ENCODE data around the gene PDZK1IP1. TPM values are rescaled to one million over a fixed set of nuclear protein-coding genes. Genes with fewer than 3 reads are reported as not detected.

The PDZK1IP1 gene
- total and polyA plus RNA-seq, 2 of the 13 experiments (the other 11 are each of a cell fraction or from before 2014, with no cell fraction given): 0.24 to 1.6 TPM

GRCh38 chr1:47179017-47179987, 10.5 kb downstream of the PDZK1IP1 start:
- intact Hi-C loops (cut with micrococcal nuclease; ENCODE audit: unreplicated experiment) (loop anchor here (1.0 kb wide), 2 partner anchors 84 to 245 kb away; no protein-coding TSS in a partner anchor), in situ Hi-C loops (cut with HindIII; ENCODE audit: extremely low pct_ligation_motif_present, low pct_unique_long_range_greater_than_20kb) (loop anchor here (25.0 kb wide), 1 partner anchor 533 kb away; no protein-coding TSS in a partner anchor)
- peak overlapping the region; percentile 99 for H3K4me2 ChIP-seq (ENCODE audit: low read depth, low read length)
- H3K4me1 ChIP-seq (ENCODE audit: insufficient read depth, low read length): peaks cover 79% of the 10 kb centered on the region
- H3K27ac ChIP-seq (ENCODE audit: extremely low read length, insufficient read depth, low read length): peak overlapping the region; percentile 16
- DNase-seq (ENCODE audit: low spot score): peak; percentile 89
- H3K9me3 ChIP-seq (ENCODE audit: low read length): no peaks in the 10 kb centered on the region
- H3K4me3 ChIP-seq (replicated peaks in 1 of 3; ENCODE audit: insufficient read depth in 1 of 3, low read depth in 2 of 3, low read length in 3 of 3): peak overlapping the region; percentile 53 to 76 (median 65)
- no peaks in the 10 kb centered on the region for H3K36me3 ChIP-seq (replicated peaks in 1 of 2; ENCODE audit: control insufficient read depth in 1 of 2, insufficient read depth in 2 of 2, low read length in 2 of 2)
- ChIA-PET POLR2A (interaction anchor here (0.6 to 7.5 kb wide), 10 partner anchors 11 to 258 kb away, joined by 3 to 168 read pairs (median 6); partner anchors contain the start of genes CMPK1, FOXD2, PDZK1IP1 and STIL), CTCF (ENCODE audit: low intra/inter-chr PET ratio, low total read pairs) (interaction anchor here (0.6 to 3.1 kb wide), 3 partner anchors 14 to 106 kb away, joined by 3 to 46 read pairs (median 10); no protein-coding TSS in a partner anchor)
- no peaks in the 10 kb centered on the region for H3K79me2 ChIP-seq (ENCODE audit: insufficient read depth, low read length)
- WGBS (ENCODE audit: low lambda C conversion rate): 7% methylated on average over 30 of the region's 30 CpGs
- H3K27me3 ChIP-seq (ENCODE audit: control insufficient read depth in 1 of 2, insufficient read depth in 2 of 2, low read length in 2 of 2): no peaks in the 10 kb centered on the region; a peak in 1 of 5 replicates
- no peaks in the 10 kb centered on the region for H4K20me1 ChIP-seq (ENCODE audit: insufficient read depth, low read length)
- FAIRE-seq: peak; percentile 76
- BruUV-seq (replicated peaks): no TSS peak
- peak; percentile 68 for ATAC-seq
- peak overlapping the region; percentile 64 for H3K9ac ChIP-seq (ENCODE audit: insufficient read depth, low read depth, low read length)
- peak overlapping the region; percentile 80 for H2AFZ ChIP-seq (ENCODE audit: low read length)
- TF ChIP-seq ZNF614 (CRISPR knock-in tag; IDR thresholded peaks at IDR 0.05; ENCODE audit: borderline replicate concordance) (peak; percentile 64; the same call in 1 of the 2 replicates), LRRFIP1 (CRISPR knock-in tag; conservative IDR thresholded peaks at IDR 0.05) (no peak), TBX3 (IDR thresholded peaks at IDR 0.05; ENCODE audit: borderline replicate concordance) (no peak), ZNF598 (CRISPR knock-in tag; IDR thresholded peaks at IDR 0.05; ENCODE audit: borderline replicate concordance) (no peak), SYNCRIP (IDR thresholded peaks at IDR 0.05; ENCODE audit: insufficient read depth, low read depth, low read length) (no peak), PITX1 (CRISPR knock-in tag; IDR thresholded peaks at IDR 0.05) (peak; percentile 39; the same call in 1 of the 2 replicates), ZSCAN22 (CRISPR knock-in tag; IDR thresholded peaks at IDR 0.05) (no peak), NR2F1 (CRISPR knock-in tag; IDR thresholded peaks at IDR 0.05) (no peak), ZNF260 (CRISPR knock-in tag; IDR thresholded peaks at IDR 0.05; ENCODE audit: borderline replicate concordance, low read depth) (no peak), ZNF503 (CRISPR knock-in tag; IDR thresholded peaks at IDR 0.05) (no peak), ZNF678 (CRISPR knock-in tag; IDR thresholded peaks at IDR 0.05) (no peak), CHCHD3 (CRISPR knock-in tag; IDR thresholded peaks at IDR 0.05) (no peak), ZNF34 (CRISPR knock-in tag; IDR thresholded peaks at IDR 0.05; ENCODE audit: borderline replicate concordance) (no peak), MXD1 (CRISPR knock-in tag; IDR thresholded peaks at IDR 0.05) (no peak), KMT2B (CRISPR knock-in tag; IDR thresholded peaks at IDR 0.05) (peak; percentile 46; the same call in 1 of the 2 replicates), MTF1 (CRISPR knock-in tag; IDR thresholded peaks at IDR 0.05) (no peak), HES4 (CRISPR knock-in tag; IDR thresholded peaks at IDR 0.05; ENCODE audit: borderline replicate concordance) (no peak), JDP2 (CRISPR knock-in tag; IDR thresholded peaks at IDR 0.05; ENCODE audit: borderline replicate concordance) (no peak)

Measured in HepG2 (cell line).